Stimulated activated naive CD4-positive, alpha-beta T cell treated with Interleukin-2 at 50 U/mL for 16 hours (primary cell): Measurements from ENCODE around the gene FYB1.

Experiments
- DNase-seq: peaks from one replicate; lab custom pipeline; 2025; lab: John Stamatoyannopoulos, UW

Gene FYB1

GRCh38 chr5:39159811-39160490 lies 59.4 kb downstream of the FYB1 start:
- DNase-seq: no peak

- DNase-seq: no peak
Observed at GRCh38 chr5:39158786-39159185, 60.6 kb downstream of the FYB1 start.

GRCh38 chr5:39158127-39158593 lies 61.2 kb downstream of the FYB1 start:
- no peak for DNase-seq

DNA sequence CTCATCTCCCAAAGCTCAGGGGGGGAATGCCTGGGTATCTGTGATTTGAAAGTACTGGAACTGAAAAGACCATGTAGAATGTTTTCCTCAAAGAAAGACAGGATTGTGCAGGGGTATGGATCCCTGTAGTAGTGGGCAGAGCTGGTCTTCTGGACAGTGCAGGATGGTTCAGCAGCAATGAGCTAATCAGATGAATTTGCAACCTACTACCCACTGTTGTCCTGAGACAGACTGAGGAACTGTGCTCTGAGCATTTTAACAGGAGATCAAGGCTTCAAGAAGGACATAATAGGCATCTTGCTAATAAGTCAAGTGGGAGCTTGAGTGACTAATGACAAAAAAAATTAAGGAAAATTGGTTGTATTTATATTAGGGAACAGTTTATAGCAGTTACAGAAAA lies 61.7 kb downstream of the FYB1 start:
- no peak for DNase-seq

DNA sequence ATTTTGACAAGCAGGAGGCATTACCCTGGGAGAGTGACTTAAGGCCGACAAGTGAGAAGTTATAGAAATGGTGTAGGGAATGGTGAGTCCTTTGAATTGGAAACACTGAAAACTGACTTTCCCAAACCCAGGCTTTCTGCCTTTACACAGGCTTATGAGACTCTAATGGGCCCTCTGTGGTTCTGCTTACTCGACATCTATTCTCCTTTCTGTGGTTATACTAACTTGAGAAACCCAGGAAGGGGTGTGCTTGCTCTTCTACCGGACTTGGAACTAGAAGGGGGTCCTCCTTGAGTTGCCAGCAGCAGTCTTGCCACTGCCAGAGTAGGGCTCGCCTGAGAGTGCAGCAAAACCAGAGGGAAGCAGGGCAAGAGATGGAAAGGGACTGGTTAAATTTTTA lies 63.3 kb downstream of the FYB1 start:
- no peak for DNase-seq

DNA sequence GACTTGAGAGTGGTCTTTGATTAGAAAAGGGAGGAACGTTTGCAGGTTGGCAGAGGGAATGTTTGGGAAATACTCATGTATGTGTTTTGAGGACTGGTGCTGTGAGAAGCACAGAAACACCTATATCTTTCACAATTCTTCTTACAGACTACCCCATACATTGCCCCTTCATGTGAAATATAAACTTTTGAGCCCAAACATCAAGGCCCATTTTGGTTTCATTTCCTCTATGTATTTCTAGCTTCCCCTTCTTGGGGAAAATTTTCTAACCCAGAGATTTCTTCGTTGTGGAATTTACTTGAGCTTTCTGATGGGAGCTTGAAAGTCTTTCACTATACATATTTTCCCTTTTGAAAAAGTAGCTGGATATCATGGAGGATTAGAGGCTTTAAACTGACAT lies 67.6 kb downstream of the FYB1 start:
- DNase-seq: no peak

DNA sequence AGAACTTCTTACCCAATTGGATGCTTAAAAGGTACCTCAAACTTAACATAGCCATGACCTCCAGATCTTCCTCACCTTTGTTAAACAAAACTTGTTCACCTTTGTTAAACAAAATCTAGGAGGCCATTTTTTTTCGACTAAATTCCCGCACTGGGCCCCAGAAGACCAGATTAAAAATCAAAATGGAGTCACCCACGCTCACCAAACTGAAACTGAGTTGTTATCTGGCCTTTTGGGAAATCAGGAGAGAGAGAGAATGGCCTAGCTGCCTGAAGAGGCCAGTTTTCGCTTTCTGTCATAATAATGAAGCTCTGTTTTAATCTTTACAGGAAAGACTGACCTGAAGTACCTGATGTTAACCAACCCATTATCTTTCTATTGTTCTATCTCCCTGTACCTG lies 69.4 kb downstream of the FYB1 start:
- DNase-seq: no peak

DNA sequence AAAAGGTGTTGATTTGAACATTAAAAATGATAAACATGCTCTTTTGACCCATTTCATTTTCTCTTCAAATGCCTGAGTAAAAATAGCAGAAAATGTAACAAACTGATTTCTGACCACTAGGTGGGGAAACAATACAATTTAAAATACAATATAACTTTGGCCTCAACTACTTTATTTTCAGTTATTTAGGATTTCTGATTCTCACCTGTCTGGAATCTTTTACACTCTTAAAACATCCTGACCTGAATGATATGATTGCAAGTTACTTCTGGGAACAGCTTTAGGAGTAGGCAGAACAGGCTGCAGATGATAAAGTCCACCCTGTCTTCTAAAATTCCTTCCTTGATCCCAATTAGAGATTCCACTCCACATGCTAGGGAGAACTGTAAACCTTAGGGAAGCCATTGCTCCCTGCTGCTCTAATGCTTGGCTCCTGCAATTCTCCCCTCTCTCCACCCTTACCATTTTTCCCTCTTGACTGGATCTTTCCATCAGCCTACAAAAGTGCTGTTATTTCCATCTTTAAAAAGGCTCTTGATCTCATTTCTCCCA lies 70.3 kb downstream of the FYB1 start:
- no peak for DNase-seq

DNA sequence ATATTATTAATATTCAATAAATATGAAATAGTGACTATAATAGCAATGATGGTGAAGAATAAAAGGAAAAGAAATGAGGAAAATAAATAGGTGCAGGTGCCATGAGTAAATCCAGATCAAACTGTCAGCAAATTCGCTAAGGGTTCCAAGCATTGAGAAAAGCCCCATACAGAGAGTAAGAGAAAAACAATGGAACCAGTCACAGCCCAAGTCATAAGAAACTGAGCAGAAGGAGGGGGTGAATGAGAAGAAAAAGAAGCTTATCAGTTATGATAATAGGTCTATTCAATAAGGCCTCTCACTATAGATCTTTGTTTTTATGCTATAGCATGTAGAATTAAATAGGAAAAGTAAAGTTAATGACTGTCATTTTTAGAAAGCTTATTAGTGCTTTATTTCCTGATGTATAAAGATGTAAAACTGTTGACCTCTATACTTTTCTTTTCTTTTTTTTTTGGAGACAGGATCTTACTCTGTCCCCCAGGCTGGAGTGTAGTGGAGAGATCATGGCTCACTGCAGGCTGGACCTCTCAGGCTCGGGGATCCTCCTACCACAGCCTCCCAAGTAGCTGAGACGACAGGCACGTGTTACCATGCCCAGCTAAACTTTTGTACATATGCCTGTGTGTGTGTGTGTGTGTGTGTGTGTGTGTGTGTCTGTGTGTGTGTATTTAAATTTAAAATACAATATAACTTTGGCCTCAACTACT lies 72.4 kb downstream of the FYB1 start:
- no peak for DNase-seq

- DNase-seq: no peak
Observed at GRCh38 chr5:39143151-39143860, 76.1 kb downstream of the FYB1 start.

DNA sequence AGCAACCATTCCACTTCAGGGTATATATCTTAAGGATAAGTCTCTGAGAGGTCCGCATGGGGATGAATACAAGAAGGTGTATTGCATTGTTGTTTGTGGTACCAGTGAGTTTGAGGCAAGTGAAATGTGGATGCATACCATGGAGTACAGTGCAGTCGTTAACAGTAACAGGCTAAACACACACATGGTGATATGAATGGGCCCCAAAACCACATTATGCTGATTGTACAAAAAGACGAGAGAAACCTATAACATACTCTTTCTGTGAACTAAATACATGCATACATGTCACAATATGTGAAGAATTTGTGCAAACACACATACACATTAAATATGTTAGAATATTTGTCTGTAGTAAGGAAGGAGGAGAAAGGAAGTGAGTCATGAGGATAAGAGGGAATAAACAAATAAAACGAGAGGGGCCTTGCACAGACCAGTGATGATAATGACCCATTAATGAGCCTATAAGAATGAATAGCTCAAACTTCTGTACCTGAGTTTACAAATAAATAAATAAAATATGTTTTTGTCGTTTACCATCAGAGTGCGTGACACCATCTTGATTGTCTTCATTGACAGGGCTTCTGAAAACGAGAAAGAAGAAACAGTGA lies 78.7 kb downstream of the FYB1 start:
- DNase-seq: no peak

DNA sequence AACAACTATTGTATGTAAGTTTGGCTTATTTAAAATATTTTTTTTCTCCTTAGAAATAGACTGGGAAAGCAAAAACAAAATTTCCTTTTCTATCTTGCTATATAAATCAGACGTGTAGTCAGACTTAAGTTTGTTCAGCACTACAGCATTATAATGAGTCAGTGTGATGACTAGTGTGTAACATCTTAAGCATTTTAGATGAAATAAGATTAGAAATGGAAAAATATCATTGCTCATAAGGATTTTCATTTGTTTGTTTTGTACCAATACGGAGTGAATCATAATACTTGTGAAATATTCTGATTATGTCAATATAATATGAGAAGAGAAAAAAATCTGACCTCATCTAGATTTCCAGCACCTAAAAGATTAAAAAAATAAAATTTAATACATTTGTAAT lies 80.5 kb downstream of the FYB1 start:
- DNase-seq: no peak

GRCh38 chr5:39137819-39138451 lies 81.4 kb downstream of the FYB1 start:
- DNase-seq: peak; percentile 33

GRCh38 chr5:39137391-39137790 lies 82.0 kb downstream of the FYB1 start:
- DNase-seq: no peak

DNA sequence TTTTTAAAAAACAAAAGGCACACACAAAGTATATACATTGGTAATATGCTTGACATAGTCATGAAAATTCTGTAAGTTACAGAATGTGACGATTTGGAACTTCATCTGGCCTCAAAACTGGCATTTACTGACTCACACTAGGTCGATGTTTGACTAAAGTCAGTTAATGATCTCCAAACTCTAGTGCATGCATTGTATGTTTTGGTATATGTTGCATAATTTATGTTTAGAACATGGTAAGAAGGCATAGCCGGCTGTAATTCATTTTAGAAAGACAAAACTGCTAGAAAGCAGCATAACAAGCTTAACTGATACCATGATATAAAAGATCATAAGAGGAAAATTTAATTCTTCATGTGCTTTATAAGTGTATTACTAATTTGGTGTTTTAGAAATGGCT lies 86.6 kb downstream of the FYB1 start:
- no peak for DNase-seq

- no peak for DNase-seq
Observed at GRCh38 chr5:39132128-39132447, 87.3 kb downstream of the FYB1 start.

- no peak for DNase-seq
Observed at GRCh38 chr5:39131210-39132127, 87.9 kb downstream of the FYB1 start.

- DNase-seq: no peak
Observed at GRCh38 chr5:39130716-39131115, 88.6 kb downstream of the FYB1 start.

DNA sequence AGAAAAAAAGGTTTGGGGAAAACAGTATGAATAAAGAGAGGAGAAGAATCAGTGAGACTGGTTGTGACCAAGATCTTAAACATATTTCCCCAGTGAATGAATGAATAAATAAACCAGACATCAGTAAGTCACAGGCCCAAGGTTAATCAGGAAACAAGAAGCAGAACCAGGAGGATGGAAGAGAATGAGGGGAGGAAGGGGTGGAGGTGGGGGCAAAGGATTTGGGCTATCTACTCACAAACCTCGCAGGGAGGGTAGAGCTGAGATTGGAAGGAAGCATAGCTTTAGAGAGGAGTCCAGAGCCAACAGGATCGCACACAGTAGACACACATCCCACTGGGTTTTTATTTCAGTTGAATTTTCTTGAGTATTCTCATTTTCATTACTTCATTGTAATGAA lies 97.4 kb downstream of the FYB1 start:
- no peak for DNase-seq

DNA sequence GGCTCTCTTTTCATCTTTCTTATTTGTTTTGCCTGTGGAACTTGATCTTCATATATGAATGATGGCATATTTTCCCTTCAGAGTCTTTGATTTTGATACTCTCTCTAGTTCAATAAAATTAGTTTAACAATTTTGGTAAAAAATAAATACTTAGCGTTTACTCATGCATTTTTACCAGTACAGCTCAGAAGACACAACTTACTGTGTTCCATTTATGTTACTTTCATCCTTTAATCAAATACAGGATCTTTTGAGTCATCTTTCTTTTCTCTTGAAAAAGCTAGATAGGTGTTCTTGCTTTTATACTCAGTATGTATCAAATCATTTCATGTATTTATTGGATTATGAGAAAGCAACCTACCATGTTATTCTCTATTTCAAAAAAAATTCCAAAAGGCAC lies 98.0 kb downstream of the FYB1 start:
- no peak for DNase-seq

DNA sequence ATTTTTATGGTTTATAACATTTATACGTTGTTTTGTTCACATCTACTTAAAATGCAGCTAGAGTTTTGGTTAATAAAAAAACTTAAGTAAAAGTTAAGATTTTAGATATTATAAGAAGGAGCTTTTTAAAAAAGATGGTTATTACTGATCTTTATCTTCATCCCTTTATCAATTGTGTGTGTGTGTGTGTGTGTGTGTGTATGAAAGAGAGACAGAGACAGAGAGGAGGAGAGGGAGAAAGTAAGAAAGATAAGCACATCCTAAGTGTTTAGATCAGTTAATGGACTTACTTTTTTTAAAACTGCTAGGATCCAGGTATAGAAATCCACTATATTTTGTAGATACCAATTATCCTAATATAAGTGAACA lies 99.3 kb downstream of the FYB1 start:
- no peak for DNase-seq
